HG03460 (cell line): ENCODE measurements around the gene TMPRSS2.
"Not testable (repeated sequence)": the region's sequence is repeated elsewhere in the genome, so short reads cannot be mapped to it uniquely, and the experiment has no call there.

Experiments used
- ATAC-seq: cut with Tn5 transposase; IDR thresholded peaks from one replicate; pipeline ENCODE4 v1.9.1; 2021; ENCODE audit not compliant: unreplicated experiment

The TMPRSS2 gene

DNA sequence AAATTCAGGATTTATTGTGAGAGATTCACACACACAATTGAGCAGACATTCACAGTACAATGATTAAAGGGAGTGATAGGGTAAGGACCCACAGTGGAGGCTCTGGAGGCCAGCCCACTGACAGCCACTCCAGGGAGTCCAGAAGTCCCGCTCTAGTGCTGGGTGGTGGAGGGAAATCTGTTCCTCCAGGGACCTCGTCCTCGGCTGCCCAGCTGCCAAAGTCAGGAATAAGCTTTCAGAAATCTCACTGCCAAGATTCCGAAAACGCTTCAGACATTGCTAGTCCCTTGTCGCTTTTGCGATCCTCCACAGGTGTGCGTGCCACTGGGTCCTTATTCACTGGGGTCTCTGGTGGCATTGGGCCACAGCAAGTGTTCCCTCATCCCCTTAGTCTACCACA, 79.6 kb downstream of the TMPRSS2 start:
- ATAC-seq = no peak

DNA sequence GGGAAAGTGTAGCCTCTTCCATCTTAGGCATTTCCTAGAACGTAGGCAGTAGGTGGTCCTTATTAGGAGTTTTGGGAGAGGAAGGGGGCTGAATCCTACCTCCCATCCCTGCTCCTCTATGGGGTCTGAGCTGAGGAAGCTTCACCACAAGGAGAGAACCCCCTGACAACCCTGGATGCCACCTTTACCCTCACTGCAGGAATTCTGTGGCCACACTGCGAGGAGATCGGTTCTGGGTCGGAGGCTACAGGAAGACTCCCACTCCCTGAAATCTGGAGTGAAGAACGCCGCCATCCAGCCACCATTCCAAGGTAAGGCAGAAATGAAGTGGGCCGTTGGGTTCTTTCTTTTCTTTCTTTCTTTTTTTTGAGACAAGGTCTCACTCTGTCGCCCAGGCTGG, 80.4 kb downstream of the TMPRSS2 start:
- ATAC-seq = no peak

DNA sequence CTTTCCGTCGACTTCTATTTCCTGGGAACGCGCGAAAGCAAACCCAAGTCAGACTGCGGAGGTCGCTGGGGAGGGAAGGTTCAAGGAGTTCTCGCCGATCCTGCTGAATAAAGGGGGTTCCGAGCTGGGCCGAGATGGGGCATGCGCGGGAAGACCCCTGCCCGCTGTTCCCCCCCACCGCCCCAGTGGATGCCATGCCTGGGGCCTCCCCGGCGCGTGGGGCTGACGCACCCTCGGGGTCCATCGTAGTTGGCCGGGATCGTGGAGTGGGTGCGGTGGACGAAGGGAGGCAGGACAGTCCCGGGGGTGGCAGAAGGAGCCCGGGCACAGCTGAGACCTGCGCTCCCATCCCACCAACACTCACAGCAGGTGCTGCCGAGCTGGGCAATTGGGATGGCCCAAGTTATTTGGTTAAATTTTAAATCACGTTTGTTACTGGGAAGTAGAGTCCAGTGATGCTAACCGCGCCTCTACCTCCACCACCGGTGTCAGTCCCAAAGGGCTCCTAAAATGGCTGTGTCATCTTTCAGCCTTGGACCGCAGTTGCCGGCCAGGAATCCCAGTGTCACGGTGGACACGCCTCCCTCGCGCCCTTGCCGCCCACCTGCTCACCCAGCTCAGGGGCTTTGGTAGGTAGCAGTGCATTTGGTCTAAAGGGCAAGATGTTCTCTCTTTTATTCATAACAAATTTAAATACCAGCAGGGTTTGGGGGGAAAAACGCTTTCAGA, 81.1 kb downstream of the TMPRSS2 start:
- peak; percentile 5 for ATAC-seq

DNA sequence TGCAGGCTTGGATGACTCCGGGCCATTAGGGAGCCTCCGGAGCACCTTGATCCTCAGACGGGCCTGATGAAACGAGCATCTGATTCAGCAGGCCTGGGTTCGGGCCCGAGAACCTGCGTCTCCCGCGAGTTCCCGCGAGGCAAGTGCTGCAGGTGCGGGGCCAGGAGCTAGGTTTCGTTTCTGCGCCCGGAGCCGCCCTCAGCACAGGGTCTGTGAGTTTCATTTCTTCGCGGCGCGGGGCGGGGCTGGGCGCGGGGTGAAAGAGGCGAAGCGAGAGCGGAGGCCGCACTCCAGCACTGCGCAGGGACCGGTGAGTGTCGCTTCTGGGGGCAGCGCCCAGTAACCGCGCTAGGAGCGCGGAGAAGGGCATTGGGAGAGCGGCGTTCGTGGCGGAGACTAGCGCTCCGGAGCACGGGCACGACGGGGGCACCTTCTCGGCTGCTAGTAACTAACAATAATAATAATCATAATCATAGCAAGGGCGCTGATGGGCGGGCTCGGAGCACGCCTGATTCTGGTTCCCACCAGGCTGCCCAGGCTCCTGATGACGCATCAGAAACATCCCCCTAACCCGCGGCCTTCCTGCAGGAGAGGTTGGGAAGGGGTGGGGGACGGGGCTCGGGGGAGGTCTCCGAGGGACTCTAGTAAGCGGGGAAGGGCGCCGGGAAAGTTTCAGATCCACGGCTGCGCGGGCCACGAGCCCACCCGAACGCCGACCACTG, 81.8 kb downstream of the TMPRSS2 start, which contains the start of gene MX1:
MX1 (plus strand) TSS at position 286 of the 722 bp plus-strand sequence. CDS start 5,832 bp downstream, outside the sequence.
- peak; percentile 81 for ATAC-seq

DNA sequence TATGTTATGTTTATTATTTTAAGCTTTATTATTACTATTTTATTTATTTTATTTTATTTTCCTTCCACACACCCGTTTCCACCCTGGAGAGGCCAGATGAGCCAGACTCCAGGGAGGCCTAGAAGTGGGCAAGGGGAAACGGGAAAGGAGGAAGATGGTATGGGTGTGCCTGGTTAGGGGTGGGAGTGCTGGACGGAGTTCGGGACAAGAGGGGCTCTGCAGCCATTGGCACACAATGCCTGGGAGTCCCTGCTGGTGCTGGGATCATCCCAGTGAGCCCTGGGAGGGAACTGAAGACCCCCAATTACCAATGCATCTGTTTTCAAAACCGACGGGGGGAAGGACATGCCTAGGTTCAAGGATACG, 82.4 kb downstream of the TMPRSS2 start:
- ATAC-seq = no peak

DNA sequence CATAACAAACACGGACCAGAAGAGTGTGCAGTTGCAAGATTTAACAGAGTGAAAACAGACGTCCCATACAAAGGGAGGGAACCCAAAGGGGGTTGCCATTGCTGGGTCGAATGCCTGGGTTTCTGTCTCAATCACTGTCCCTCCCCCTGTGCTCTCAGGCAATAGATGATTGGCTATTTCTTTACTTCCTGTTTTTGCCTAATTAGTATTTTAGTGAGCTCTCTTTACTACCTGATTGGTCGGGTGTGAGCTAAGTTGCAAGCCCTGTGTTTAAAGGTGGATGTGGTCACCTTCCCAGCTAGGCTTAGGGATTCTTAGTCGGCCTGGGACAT, 84.7 kb downstream of the TMPRSS2 start:
- ATAC-seq = not testable (repeated sequence)

DNA sequence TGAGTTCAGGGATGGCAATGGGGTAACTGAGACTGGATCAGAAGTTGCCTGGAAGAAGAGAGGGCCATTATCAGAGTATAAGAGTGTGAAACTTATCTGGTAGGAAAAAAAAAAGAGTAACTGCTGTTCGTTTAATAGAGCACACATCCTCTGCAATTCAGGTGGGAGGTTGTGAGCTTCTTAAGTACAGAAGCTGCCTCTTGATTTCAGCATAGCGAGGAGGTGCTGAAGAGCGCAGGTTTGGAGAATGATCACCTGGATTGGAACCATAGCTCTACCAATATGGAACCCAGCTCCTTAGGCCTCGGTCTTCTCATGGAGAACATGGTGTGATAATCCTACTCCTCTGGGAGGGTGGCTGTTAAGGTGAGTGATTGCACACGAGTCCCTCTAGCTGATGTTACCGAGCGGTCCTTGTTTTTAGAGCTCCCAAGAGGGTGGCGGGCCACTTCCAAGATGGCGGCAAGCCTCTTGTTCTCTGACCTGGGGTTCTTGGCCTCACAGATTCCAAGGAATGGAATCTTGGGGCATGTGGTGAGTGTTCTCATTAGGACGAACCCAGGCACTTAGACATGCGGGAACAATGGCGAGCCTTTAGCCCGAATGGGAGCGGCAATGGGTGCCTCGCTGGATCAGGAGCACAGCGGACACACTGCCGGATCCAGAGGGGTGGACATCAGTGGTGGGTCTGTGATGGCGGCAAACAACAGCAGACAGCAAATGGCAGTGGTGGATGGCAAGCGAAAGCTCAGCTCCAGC, 85.2 kb downstream of the TMPRSS2 start:
- ATAC-seq = no peak

DNA sequence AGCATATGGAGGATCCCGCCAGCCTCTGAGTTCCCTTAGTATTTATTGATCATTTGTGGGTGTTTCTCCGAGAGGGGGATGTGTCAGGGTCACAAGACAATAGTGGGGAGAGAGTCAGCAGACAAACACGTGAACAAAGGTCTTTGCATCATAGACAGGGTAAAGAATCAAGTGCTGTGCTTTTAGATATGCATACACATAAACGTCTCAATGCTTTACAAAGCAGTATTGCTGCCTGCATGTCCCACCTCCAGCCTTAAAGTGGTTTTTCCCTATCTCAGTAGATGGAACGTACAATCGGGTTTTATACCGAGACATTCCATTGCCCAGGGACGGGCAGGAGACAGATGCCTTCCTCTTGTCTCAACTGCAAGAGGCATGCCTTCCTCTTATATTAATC, 87.0 kb downstream of the TMPRSS2 start:
- ATAC-seq = not testable (repeated sequence)

DNA sequence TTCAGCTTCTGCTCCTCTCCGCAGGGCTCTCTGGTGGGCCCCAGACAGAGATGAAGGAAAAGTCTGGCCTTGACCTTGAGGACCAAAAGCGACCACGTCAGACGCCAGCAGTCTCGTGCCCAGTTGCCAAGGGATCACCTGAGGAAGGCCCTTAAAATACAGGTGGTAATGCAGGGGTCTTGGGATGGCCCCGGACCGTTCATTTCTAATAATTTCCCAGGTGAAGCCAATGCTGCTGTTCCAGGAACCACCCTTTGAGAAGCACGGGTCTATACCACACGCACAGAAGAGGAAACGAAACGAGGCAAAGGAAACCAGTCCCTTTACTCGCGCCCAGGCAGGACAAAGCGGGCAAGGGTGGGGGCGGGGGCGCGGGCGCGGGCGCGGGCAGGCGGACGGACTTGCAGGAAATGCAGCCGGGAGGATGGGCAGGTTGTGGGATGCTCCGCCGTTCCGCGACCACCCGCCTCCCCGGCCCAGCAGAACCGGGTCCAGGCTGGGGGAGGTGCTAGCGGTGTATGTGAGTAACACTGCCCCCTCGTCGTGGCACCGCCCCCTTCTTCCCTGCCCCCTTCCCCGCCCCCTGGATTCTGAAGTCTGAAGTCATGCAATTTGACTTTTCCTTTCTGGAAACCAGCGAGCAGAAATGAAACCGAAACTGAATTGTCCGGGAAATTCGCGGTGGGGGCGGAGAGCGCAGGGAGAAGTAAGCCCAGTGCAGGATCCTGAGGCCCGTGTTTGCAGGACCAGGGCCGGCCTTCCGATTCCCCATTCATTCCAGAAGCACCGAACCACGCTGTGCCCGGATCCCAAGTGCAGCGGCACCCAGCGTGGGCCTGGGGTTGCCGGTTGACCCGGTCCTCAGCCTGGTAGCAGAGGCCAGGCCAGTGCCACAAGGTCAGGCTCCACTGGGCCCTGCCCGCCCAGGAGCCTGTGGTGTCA, 87.8 kb downstream of the TMPRSS2 start:
- ATAC-seq = peak; percentile 81

DNA sequence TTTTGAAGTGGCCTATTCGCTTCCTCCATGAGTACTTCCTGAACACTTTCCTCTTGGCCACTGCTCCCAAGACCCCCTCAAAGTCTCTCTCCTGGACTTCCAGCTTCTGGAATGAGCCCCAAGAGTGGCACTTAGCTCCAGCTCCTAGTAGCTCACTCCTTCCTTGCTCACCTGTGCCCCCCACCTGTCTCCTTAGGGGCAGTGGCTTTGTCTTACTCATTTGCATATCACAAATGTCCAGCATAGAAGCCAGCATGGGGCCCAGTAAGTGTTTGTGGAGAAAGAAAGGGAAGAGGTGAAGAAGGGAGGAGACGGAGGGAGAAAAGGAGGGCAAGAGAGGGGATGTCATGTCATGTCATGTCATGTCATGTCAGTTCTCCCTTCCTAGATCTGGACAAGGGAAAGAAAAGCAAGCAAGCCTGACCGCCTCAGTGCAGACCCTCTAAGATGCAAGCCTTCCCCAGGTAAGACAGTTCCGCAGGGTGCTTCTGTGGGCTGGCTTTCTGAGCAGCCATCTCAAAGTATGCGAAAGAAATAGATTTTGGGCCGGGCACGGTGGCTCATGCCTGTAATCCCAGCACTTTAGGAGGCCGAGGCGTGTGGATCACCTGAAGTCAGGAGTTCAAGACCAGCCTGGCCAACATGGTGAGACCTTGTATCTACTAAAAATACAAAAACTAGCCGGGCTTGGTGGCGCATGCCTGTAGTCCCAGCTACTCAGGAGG, 88.8 kb downstream of the TMPRSS2 start:
- no peak for ATAC-seq

DNA sequence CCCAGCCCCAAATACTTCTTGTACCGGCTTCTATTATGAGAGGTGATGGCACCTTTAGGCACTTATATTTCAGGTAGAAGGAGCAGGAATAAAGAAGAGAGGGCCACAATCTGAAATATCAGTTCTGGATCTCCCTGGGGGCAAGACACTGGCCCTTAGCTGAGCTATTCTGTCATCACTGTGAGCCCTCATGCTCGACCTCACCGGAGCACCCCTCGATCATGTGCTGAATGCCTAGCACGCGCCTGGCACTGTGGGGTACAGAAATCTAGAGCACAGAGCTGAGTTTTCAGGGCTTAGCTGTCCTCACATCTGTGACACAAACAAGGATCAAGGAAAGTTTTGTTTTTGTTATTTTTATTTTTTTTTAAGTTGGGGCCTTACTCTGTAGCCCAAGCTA, 89.6 kb downstream of the TMPRSS2 start:
- no peak for ATAC-seq

DNA sequence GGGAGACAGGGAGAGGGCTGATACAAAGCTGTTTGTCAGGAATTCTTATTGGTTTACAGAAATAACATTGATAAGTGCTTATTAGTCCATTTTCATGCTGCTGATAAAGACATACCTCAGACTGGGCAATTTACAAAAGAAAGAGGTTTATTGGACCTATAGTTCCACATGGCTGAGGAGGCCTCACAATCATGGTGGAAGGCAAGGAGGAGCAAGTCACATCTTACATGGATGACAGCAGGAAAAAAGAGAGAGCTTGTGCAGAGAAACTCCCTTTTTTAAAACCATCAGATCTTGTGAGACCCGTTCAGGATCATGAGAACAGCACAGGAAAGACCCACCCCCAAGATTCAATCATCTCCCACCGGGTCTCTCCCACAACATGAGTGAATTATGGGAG, 90.5 kb downstream of the TMPRSS2 start:
- not testable (repeated sequence) for ATAC-seq
